Trophoblast cell (in vitro differentiated cells and primary cell): ENCODE data around the gene TUBB6.
A peak's percentile ranks its signal among the peaks of the same experiment; 100 is the strongest.

Experiments
- DNase-seq, 2 donors: peaks; one replicate each; pipeline ENCODE4 v3.0.0-alpha.2; 2016
- H2AFZ ChIP-seq: 2 replicates; pipeline ENCODE4 v1.6.1; 2013; ENCODE audit warnings: low read length, moderate library complexity, mild to moderate bottlenecking; ENCODE audit not compliant: insufficient read depth, poor library complexity
- H2AK5ac ChIP-seq: 2 replicates; pipeline ENCODE4 v1.6.1; 2013; ENCODE audit warnings: mild to moderate bottlenecking, low read length
- H2BK120ac ChIP-seq: 2 replicates; pipeline ENCODE4 v1.6.1; 2013; ENCODE audit warnings: low read length, mild to moderate bottlenecking, moderate library complexity; ENCODE audit not compliant: insufficient read depth, poor library complexity
- H2BK12ac ChIP-seq: 2 replicates; pipeline ENCODE4 v1.6.1; 2013; ENCODE audit warnings: mild to moderate bottlenecking, low read length, moderate library complexity
- H2BK5ac ChIP-seq: 2 replicates; pipeline ENCODE4 v1.6.1; 2013; ENCODE audit warnings: low read length, low read depth, moderate library complexity, mild to moderate bottlenecking; ENCODE audit not compliant: poor library complexity
- H3K14ac ChIP-seq: 2 replicates; pipeline ENCODE4 v1.6.1; 2013; ENCODE audit warnings: mild to moderate bottlenecking, low read length
- H3K18ac ChIP-seq: 2 replicates; pipeline ENCODE4 v1.6.1; 2013; ENCODE audit warnings: mild to moderate bottlenecking, low read length
- H3K23ac ChIP-seq: 2 replicates; pipeline ENCODE4 v1.6.1; 2013; ENCODE audit warnings: low read length
- H3K27ac ChIP-seq: 2 replicates; pipeline ENCODE4 v1.5.1; 2013; ENCODE audit warnings: low read depth, mild to moderate bottlenecking, inconsistent platforms, low read length, moderate library complexity
- H3K27me3 ChIP-seq: 2 replicates; pipeline ENCODE4 v1.6.1; 2013; ENCODE audit warnings: inconsistent platforms, mild to moderate bottlenecking, low read length, moderate library complexity; ENCODE audit not compliant: insufficient read depth
- H3K36me3 ChIP-seq, 2 experiments: 1 replicate in 1 of 2; 2 replicates in 1 of 2; pipeline ENCODE4 v1.6.1; 2013; ENCODE audit warnings: low read length in 2 of 2, mild to moderate bottlenecking in 2 of 2, moderate library complexity in 1 of 2; ENCODE audit not compliant: insufficient read depth in 2 of 2, control insufficient read depth in 1 of 2
- H3K4ac ChIP-seq: 2 replicates; pipeline ENCODE4 v1.6.1; 2013; ENCODE audit warnings: low read depth, mild to moderate bottlenecking, low read length, moderate library complexity
- H3K4me1 ChIP-seq, 2 experiments: 1 replicate in 1 of 2; 2 replicates in 1 of 2; pipeline ENCODE4 v1.6.1; 2013; ENCODE audit warnings: low read length in 2 of 2, mild to moderate bottlenecking in 2 of 2, moderate library complexity in 1 of 2; ENCODE audit not compliant: insufficient read depth in 2 of 2, control insufficient read depth in 1 of 2
- H3K4me2 ChIP-seq: 2 replicates; pipeline ENCODE4 v1.6.1; 2013; ENCODE audit warnings: inconsistent platforms, mild to moderate bottlenecking, low read length, moderate library complexity
- H3K4me3 ChIP-seq: 2 replicates; pipeline ENCODE4 v1.5.1; 2013; ENCODE audit warnings: mild to moderate bottlenecking, low read depth, low read length, inconsistent platforms
- H3K79me1 ChIP-seq: one replicate; pipeline ENCODE4 v1.6.1; 2013; ENCODE audit warnings: low read length
- H3K79me2 ChIP-seq: 2 replicates; pipeline ENCODE4 v1.6.1; 2013; ENCODE audit warnings: low read length, mild to moderate bottlenecking; ENCODE audit not compliant: control insufficient read depth, insufficient read depth, poor library complexity
- H3K9ac ChIP-seq: 2 replicates; pipeline ENCODE4 v1.6.1; 2013; ENCODE audit warnings: mild to moderate bottlenecking, low read length
- H3K9me3 ChIP-seq: 2 replicates; pipeline ENCODE4 v1.6.1; 2013; ENCODE audit warnings: low read depth, mild to moderate bottlenecking, control low read depth, inconsistent platforms, low read length; ENCODE audit not compliant: insufficient read depth
- H4K12ac ChIP-seq: 2 replicates; pipeline ENCODE4 v1.6.1; 2013; ENCODE audit warnings: low read depth, mild to moderate bottlenecking, low read length, moderate library complexity
- H4K8ac ChIP-seq: 2 replicates; pipeline ENCODE4 v1.6.1; 2013; ENCODE audit warnings: low read depth, mild to moderate bottlenecking, low read length, moderate library complexity
- H4K91ac ChIP-seq: one replicate; pipeline ENCODE4 v1.6.1; 2013; ENCODE audit warnings: low read depth, mild to moderate bottlenecking, low read length, moderate library complexity
- WGBS: extraction: QIAGEN DNeasy Blood & Tissue Kit; methylation state at CpG from one replicate; pipeline ENCODE4 v1.1.7; 2013; ENCODE audit warnings: missing lambda C conversion rate; ENCODE audit not compliant: insufficient read length, insufficient coverage; ENCODE audit errors: extremely low coverage; 5-methylcytosine and 5-hydroxymethylcytosine counted together

TUBB6 gene

DNA sequence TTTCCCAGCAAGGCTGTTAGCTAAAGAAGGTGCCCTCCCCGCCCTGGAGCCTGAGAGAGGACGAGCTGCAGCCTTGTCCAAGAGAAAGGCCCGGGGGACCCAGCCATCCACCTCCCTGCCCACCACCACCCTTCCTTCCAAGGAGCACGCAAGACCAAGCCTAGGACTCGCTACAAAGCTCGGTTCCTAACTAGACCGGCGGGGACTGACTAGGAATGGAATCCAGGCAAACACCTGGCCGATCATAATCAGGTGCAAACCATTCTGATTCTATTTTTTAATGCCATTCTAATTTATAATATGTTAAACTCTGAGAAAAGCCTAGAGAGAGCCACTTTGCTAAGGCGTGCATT is 19.7 kb upstream of the TUBB6 start:
- no peaks in the 10 kb centered on the region for H3K36me3 ChIP-seq
- H2AFZ ChIP-seq: no peak overlapping the region
- no peak overlapping the region for H3K14ac ChIP-seq
- no peak overlapping the region for H3K18ac ChIP-seq
- no peak overlapping the region for H3K4me3 ChIP-seq
- no peak overlapping the region for H4K8ac ChIP-seq
- no peaks in the 10 kb centered on the region for H3K79me2 ChIP-seq
- DNase-seq: peak in 1 of 2 donors; percentile 55
- peak overlapping the region; percentile 71 for H3K4me2 ChIP-seq
- peaks cover 9% of the 10 kb centered on the region for H3K79me1 ChIP-seq
- WGBS: no CpG with 5 or more reads among the region's 10 CpGs
- H2BK5ac ChIP-seq: no peak overlapping the region
- peak overlapping the region; percentile 52 for H3K27ac ChIP-seq
- no peak overlapping the region for H2BK120ac ChIP-seq
- H3K4ac ChIP-seq: no peak overlapping the region
- H3K23ac ChIP-seq: no peak overlapping the region
- H4K91ac ChIP-seq: no peak overlapping the region
- H2AK5ac ChIP-seq: no peak overlapping the region
- H3K4me1 ChIP-seq: peaks cover 7 to 26% of the 10 kb centered on the region in 2 experiments
- H3K9me3 ChIP-seq: no peaks in the 10 kb centered on the region
- no peaks in the 10 kb centered on the region for H3K27me3 ChIP-seq
- H2BK12ac ChIP-seq: no peak overlapping the region
- no peak overlapping the region for H3K9ac ChIP-seq
- H4K12ac ChIP-seq: no peak overlapping the region

DNA sequence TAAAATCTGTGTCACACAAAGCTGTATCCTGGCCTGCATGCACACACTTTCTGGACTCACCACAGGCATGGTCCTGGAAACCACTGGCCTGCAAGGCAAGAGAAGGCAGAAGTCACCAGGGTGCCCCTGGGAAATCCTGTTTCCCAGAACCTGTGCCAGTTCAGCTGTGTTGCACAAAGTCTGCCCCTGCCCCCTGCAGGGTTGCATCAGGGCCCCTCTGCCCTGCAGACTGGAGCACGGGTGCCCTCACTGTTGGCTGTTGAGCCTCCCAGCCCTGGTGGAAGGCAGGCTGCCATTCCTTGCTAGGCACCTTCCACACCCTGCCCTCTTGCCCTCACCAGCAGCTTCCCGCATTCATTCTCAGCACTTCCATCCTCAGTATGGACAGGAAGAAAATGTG is 18.0 kb upstream of the TUBB6 start:
- Histone ChIP-seq H3K4me1 (peaks cover 6 to 21% of the 10 kb centered on the region in 2 experiments), H3K79me1 (peaks cover 9% of the 10 kb centered on the region), H3K4me3 (no peak overlapping the region), H4K91ac (no peak overlapping the region), H3K79me2 (no peaks in the 10 kb centered on the region), H3K18ac (no peak overlapping the region), H3K27me3 (no peaks in the 10 kb centered on the region), H3K14ac (no peak overlapping the region), H3K27ac (no peak overlapping the region), H2BK5ac (no peak overlapping the region), H3K4me2 (no peak overlapping the region), H2BK120ac (no peak overlapping the region), H3K9ac (no peak overlapping the region), H3K23ac (no peak overlapping the region), H3K36me3 (no peaks in the 10 kb centered on the region), H3K4ac (no peak overlapping the region), H3K9me3 (no peaks in the 10 kb centered on the region), H2BK12ac (no peak overlapping the region), H2AFZ (no peak overlapping the region), H4K12ac (no peak overlapping the region), H2AK5ac (no peak overlapping the region), H4K8ac (no peak overlapping the region)
- no peak for DNase-seq
- WGBS: no CpG with 5 or more reads among the region's 2 CpGs

DNA sequence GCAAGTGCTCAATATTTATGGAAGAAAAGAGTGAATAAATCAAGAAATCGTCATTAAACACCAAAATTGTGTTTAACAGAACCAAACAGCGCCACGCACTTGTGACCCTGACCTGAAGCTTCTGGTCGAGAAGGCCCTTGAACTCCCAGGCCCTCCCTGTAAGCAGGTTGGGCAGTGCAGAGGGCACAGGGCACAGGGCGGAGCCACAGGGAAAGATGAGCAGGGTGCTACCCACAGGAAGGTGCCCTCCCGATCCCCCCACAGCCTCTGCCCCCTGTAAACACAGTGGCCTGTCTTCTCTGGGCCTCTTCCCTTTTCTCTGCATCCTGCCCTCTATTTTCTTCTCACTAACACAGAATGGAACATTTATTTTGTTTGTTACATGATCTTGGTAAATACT is 16.9 kb upstream of the TUBB6 start:
- H3K36me3 ChIP-seq: no peaks in the 10 kb centered on the region
- WGBS: no CpG with 5 or more reads among the region's 6 CpGs

DNA sequence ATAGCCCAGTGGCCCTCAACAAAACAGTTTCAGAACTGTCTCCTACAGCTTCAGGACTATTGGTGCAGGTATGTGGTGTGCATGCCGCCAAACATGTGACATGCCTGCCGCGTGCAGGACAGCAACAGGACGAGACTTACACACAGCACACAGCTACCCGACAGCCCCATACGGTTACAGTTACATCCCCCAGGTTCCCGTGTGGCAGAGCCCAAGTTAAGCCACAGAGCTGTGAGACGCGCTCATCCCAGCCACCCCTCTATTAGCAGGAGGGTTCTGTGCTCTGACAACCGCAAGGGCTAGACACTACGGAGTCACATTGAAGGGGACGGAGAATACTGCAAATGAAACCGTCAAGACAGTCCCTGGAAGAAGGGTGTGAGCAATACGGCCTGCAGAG is 16.4 kb upstream of the TUBB6 start:
- no peak for DNase-seq
- no peak overlapping the region for H2BK120ac ChIP-seq
- no CpG with 5 or more reads among the region's 14 CpGs for WGBS

More for the DNA sequence above, 16.9 kb upstream of the TUBB6 start:
- Histone ChIP-seq H4K8ac (no peak overlapping the region), H2BK5ac (no peak overlapping the region), H3K23ac (no peak overlapping the region), H3K79me1 (peaks cover 9% of the 10 kb centered on the region), H3K27ac (no peak overlapping the region), H2AK5ac (no peak overlapping the region), H2AFZ (no peak overlapping the region), H3K4me2 (no peak overlapping the region), H4K91ac (no peak overlapping the region), H3K4ac (no peak overlapping the region), H3K14ac (no peak overlapping the region), H2BK120ac (no peak overlapping the region), H3K9ac (no peak overlapping the region), H4K12ac (no peak overlapping the region), H3K27me3 (no peaks in the 10 kb centered on the region), H3K79me2 (no peaks in the 10 kb centered on the region), H3K9me3 (no peaks in the 10 kb centered on the region), H2BK12ac (no peak overlapping the region), H3K4me3 (no peak overlapping the region), H3K4me1 (peaks cover 6 to 21% of the 10 kb centered on the region in 2 experiments), H3K18ac (no peak overlapping the region)
- no peak for DNase-seq

More for the DNA sequence above, 16.4 kb upstream of the TUBB6 start:
- H3K36me3 ChIP-seq: no peaks in the 10 kb centered on the region
- no peak overlapping the region for H4K91ac ChIP-seq
- H3K4me1 ChIP-seq: peaks cover 6 to 21% of the 10 kb centered on the region in 2 experiments
- H3K9me3 ChIP-seq: no peaks in the 10 kb centered on the region
- H3K4me3 ChIP-seq: no peak overlapping the region
- no peak overlapping the region for H3K9ac ChIP-seq
- H3K23ac ChIP-seq: no peak overlapping the region
- no peak overlapping the region for H3K27ac ChIP-seq
- H3K4ac ChIP-seq: no peak overlapping the region
- no peak overlapping the region for H3K4me2 ChIP-seq
- no peak overlapping the region for H2BK5ac ChIP-seq
- no peak overlapping the region for H2BK12ac ChIP-seq
- no peak overlapping the region for H3K14ac ChIP-seq
- H4K12ac ChIP-seq: no peak overlapping the region
- H3K79me1 ChIP-seq: peaks cover 9% of the 10 kb centered on the region
- H2AFZ ChIP-seq: no peak overlapping the region
- no peak overlapping the region for H2AK5ac ChIP-seq
- H3K18ac ChIP-seq: no peak overlapping the region
- no peaks in the 10 kb centered on the region for H3K79me2 ChIP-seq
- no peak overlapping the region for H4K8ac ChIP-seq
- no peaks in the 10 kb centered on the region for H3K27me3 ChIP-seq
